Adipocyte (in vitro differentiated cells): ENCODE data around the gene TMED1.
"Not testable (repeated sequence)": the region's sequence is repeated elsewhere in the genome, so short reads cannot be mapped to it uniquely, and the experiment has no call there.

ENCODE experiments used
- DNase-seq: peaks from one replicate; pipeline ENCODE4 v3.0.0-alpha.2; 2015; ENCODE audit warnings: low read depth
- H3K27me3 ChIP-seq: replicated peaks from 2 replicates; pipeline ENCODE4 v1.7.0; 2013; ENCODE audit warnings: mild to moderate bottlenecking, low read length, moderate library complexity; ENCODE audit not compliant: control insufficient read depth, insufficient read depth
- H3K36me3 ChIP-seq: 2 replicates; pipeline ENCODE4 v1.7.0; 2013; ENCODE audit warnings: low read length, mild to moderate bottlenecking, moderate library complexity; ENCODE audit not compliant: control insufficient read depth, insufficient read depth, severe bottlenecking
- H3K4me1 ChIP-seq: 2 replicates; pipeline ENCODE4 v1.7.0; 2013; ENCODE audit warnings: mild to moderate bottlenecking, low read length, moderate library complexity; ENCODE audit not compliant: control insufficient read depth, insufficient read depth
- H3K4me3 ChIP-seq: 2 replicates; pipeline ENCODE4 v1.7.0; 2013; ENCODE audit warnings: mild to moderate bottlenecking, low read length, moderate library complexity
- H3K9ac ChIP-seq: 2 replicates; pipeline ENCODE4 v1.7.0; 2013; ENCODE audit warnings: mild to moderate bottlenecking, low read length, moderate library complexity
- H3K9me3 ChIP-seq: 2 replicates; pipeline ENCODE4 v1.7.0; 2013; ENCODE audit warnings: mild to moderate bottlenecking, low read length, moderate library complexity; ENCODE audit not compliant: control insufficient read depth

The TMED1 gene

DNA sequence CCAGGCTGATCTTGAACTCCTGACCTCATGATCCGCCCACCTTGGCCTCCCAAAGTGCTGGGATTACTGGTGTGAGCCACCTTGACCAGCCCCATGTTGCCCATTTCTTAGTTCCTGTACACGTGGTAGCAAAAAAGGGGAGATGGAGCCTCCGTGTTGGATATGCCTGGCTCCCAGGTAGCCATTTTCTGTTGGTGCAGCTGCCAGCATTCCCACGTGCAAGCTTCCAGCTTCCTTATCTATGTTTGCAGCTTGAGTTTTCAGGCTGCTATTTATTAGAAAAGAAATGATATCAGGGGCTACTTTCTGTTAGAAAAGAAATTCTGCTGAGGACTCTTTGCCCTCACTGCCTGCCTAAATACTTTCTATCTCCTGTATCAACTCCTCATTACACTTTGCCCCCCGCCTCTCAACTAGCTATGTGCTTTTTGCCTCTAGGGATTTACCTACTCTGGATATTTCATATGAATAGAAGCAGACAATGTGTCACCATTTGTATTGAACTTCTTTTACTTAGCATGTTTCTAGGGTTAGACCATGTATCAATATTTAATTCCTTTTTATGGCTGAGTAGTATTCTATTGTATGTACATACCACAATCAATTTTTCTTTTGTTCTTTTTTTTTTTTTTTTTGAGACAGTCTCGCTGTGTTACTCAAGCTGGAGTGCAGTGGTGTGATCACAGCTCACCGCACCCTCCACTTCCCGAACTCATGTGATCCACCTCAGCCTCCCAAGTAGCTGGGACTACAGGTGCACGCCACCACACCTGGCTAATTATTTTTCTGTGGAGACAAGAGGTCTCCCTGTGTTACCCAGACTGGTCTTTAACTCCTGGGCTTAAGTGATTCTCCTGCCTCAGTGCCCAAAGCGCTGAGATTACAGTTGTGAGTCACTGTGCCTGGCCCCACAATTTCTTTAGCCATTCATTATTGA, 3.4 kb upstream of the TMED1 start:
- Histone ChIP-seq H3K27me3 (no peaks in the 10 kb centered on the region), H3K9me3 (no peaks in the 10 kb centered on the region), H3K36me3 (no peaks in the 10 kb centered on the region), H3K4me3 (no peak overlapping the region), H3K9ac (no peak overlapping the region), H3K4me1 (peaks cover 15% of the 10 kb centered on the region)
- no peak for DNase-seq

DNA sequence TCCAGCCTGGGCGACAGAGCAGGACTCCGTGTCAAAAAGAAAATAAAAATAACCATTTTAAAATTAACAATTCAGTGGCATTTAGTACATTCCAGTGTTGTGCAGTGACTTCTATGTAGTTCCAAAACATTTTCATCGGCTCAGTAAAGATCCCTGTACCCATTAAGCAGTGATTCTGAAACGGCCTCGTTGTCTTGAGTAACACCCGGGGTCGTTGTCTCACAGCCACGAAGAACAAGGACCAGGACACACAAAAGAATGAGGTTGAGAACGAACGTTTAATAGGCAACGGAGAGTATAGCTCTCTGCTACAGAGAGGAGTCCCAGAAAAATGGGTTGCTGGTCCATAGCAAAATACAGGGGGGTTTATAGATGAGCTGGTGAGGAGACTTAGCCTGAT, 2.4 kb upstream of the TMED1 start:
- peaks cover 15% of the 10 kb centered on the region for H3K4me1 ChIP-seq
- no peak for DNase-seq
- peaks cover 8% of the 10 kb centered on the region for H3K36me3 ChIP-seq
- H3K27me3 ChIP-seq = no peaks in the 10 kb centered on the region
- H3K4me3 ChIP-seq = no peak overlapping the region
- no peak overlapping the region for H3K9ac ChIP-seq
- no peaks in the 10 kb centered on the region for H3K9me3 ChIP-seq

DNA sequence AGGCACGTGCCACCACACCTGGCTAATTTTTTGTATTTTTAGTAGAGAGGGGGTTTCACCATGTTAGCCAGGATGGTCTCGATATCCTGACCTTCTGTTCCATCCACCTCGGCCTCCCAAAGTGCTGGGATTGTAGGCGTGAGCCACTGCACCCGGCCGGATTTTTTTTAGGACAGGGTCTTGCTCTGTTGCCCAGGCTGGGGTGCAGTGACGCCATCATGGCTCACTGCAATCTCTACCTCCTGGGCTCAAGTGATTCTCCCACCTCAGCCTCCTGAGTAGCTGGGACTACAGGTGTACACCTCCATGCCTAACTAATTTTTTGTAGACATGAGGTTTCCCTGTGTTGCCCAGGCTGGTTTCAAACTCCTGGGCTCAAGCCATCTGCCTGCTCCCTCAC, 1.6 kb upstream of the TMED1 start:
- Histone ChIP-seq H3K36me3 (peaks cover 15% of the 10 kb centered on the region), H3K4me1 (peaks cover 15% of the 10 kb centered on the region)
- not testable (repeated sequence) for H3K27me3 ChIP-seq, H3K4me3 ChIP-seq, DNase-seq, H3K9ac ChIP-seq, H3K9me3 ChIP-seq

DNA sequence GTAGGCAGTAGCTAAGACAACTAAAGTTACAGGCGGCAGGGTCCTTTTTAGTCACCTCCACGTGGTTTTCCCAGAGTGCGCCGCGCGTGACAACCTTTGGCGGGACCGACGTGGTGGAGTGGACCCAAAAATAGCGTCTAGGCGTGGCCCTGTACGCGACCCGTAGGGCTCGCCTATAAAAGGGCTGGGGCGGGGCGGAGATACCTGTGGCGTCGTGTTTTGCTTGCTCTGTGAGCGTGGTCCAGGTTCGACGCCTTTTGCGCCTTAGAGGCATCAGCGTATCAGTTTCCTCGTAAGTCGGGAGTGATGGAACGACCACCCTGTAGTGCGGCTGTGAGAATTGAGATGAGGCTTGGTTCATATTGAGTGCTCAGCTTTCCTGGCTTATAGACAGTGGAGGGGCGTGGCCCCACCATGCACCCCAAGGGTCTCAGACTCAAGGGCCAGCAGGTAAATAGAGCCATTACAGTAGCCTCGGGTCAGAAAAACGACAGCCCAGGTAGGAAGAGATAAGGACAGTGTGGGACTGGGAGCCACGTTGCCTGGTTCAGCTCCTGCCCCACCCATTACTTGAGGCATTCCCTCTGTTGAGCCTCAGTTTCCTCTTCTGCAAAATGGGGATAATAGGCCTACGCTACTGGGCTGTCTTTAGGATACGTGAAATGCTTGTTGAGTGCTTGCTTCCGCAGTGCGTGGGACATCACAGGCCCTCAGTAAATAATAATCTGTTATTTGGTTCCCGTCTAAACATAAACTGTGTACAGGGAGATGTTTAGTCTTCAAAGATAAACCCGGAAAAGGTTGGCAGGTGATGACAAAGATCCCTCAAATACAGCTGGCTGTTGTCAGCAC, 693 bp upstream of the TMED1 start:
- H3K9ac ChIP-seq = peak overlapping the region; percentile 99
- no peak for DNase-seq
- no peaks in the 10 kb centered on the region for H3K9me3 ChIP-seq
- H3K4me1 ChIP-seq = peaks cover 15% of the 10 kb centered on the region
- peaks cover 24% of the 10 kb centered on the region for H3K36me3 ChIP-seq
- H3K27me3 ChIP-seq = no peaks in the 10 kb centered on the region
- H3K4me3 ChIP-seq = peak overlapping the region; percentile 86

DNA sequence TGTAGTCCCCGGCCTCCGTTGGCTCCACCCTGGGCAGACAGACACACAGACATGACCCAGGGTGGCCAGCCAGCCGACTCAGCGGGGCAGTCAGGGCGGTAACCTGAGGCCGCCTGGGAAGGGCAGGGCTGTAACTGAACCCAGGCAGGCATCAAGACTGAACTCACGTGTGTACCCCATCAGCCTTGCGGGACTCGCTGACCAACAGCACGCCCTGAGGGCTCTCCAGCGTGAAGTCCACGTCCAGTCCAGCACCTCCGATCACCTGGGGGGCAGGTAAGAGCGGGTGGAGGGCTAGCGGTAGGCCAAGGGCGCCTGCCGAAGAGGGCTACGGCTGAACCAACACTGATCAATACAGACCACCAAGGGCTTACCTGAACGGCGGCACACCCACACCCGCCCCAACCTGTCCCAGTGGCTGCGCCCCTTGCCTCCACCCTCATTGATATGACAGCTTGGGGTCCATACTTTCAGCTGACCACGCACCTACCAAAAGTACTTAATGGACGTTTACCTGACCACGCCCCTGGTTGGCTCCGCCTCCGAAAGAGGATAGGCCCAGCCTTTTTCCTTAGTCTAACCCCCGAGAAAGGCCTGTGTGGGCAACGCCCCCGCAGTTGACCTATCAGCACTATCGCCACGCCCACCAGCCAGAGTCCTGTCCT, 791 bp downstream of the TMED1 start:
- H3K27me3 ChIP-seq = no peaks in the 10 kb centered on the region
- H3K9ac ChIP-seq = peak overlapping the region; percentile 51
- peaks cover 15% of the 10 kb centered on the region for H3K4me1 ChIP-seq
- peak overlapping the region; percentile 86 for H3K4me3 ChIP-seq
- H3K9me3 ChIP-seq = no peaks in the 10 kb centered on the region
- H3K36me3 ChIP-seq = peaks cover 30% of the 10 kb centered on the region
- DNase-seq = no peak

DNA sequence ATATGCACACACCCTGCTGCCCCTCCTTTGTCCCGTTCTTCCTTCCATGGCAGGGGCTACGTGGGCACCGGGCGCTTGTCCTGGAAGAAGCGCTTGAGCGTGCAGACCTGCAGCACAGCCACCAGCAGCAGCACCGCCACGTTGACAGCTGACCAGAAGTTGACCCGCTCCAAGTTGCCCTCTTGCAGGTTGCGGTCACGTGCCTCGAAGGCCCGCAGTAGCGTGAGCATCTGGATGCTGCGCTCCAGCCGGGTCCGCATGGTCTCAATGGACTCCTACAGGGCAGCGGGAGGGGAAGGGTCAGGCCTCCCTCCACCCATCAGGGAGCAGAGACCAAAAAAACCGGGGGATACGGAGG, 3.1 kb downstream of the TMED1 start:
- peaks cover 44% of the 10 kb centered on the region for H3K36me3 ChIP-seq
- H3K9ac ChIP-seq = no peak overlapping the region
- no peak for DNase-seq
- H3K9me3 ChIP-seq = no peaks in the 10 kb centered on the region
- no peak overlapping the region for H3K4me3 ChIP-seq
- no peaks in the 10 kb centered on the region for H3K27me3 ChIP-seq
- H3K4me1 ChIP-seq = peaks cover 15% of the 10 kb centered on the region

DNA sequence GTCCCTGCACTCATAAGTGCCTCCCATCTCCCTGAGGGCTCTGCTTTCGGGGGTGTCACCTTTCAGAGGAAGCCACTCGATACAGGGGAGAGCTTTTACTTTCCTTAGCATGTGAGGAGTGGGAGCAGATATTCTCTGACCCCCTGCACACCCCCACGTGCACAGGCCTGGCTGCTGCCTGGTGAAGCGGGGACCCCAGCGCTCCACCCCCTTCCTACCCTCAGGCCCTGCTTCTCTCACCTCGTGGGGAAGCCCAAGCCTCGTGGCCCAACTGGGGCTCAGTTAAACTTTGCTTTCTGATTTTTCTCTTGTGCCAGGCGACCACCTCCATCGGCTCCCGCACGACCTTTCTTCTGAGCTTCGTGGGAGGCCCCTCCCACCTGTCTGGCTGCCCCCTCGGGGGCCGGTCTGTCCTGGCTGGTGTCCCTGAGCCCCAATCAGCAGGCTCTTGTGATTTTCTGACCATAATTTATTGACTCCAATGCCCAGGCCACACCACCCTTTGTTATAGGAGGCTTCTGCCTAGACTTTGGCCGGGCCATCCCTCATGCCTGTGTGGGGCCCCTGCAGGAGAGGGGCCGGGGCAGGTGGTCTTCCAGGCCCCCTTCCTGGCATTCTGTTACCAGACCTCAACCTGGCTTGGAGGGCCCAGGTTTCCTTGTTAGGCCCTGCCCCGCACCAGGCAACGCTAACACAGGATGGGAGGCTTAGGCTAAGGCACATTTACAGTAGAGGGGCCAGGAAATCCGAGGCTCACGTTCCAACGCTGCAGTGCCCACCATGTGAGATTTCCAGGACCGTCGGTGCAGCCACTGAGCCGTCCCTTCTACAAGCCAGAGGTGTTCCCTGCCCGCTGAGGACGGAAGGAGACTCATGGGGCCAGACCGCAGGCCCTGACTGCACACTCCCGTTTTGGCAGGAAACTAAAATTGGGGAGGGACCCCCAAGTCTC, 3.7 kb downstream of the TMED1 start:
- Histone ChIP-seq H3K4me3 (no peak overlapping the region), H3K9ac (no peak overlapping the region), H3K9me3 (no peaks in the 10 kb centered on the region), H3K27me3 (no peaks in the 10 kb centered on the region), H3K36me3 (peaks cover 47% of the 10 kb centered on the region), H3K4me1 (peaks cover 15% of the 10 kb centered on the region)
- no peak for DNase-seq

DNA sequence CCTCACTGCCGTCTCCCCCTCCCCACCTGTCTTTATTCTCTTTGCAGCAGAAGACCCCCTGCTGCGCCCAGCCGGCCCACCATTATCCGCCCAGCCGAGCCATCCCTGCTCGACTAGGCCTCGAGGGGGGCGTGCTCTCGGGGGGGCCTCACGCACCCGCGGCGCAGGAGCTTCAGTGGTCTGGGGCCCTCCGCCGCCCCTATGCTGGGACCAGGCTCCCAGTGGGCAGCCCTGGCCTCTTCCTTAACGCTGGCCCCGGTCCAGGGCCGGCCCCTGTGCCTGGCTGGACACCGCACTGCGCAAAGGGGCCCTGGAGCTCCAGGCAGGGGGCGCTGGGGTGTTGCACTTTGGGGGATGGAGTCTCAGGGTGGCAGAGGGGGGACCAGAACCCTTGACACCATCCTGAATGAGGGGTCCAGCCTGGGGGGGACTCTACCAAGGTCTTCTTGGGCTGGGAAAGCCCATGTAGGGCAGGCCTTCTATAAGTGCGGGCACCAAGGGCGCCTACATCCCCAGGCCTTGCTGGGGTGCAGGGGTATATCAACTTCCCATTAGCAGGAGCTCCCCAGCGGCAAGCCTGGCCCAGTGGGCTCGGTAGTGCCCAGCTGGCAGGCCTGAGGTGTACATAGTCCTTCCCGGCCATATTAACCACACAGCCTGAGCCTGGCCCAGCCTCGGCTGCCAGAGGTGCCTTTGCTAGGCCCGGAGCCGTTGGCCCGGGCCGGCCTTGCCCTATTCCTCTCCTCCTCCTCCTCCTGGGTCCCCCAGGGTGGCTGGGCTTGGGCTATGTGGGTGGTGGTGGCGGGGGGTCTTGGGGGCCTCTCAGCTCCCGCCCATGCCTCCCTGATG, 4.9 kb downstream of the TMED1 start:
- H3K9me3 ChIP-seq = no peaks in the 10 kb centered on the region
- H3K27me3 ChIP-seq = no peaks in the 10 kb centered on the region
- H3K4me1 ChIP-seq = peaks cover 9% of the 10 kb centered on the region
- H3K4me3 ChIP-seq = no peak overlapping the region
- no peak overlapping the region for H3K9ac ChIP-seq
- H3K36me3 ChIP-seq = peaks cover 57% of the 10 kb centered on the region
- no peak for DNase-seq

DNA sequence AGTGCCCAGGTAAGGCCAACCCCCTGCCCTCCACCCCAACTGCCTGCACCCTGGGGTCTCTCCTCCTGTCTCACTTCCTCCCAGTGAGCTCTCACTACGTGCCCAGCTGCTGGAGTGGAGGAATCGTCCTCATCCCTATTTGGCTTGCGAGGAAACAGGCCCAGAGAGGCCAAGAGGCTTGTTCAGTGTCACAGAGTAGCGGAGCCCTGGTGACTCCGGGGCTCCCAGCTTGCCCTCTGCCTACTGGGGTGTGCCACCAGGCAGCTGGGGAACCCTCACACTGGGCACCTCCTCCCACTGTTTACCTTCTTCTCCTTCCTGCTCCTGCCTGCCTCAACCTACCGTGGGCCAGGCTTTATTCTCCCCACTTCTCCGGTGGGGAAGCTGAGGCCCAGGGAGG, 5.6 kb downstream of the TMED1 start:
- DNase-seq = no peak
- Histone ChIP-seq H3K27me3 (no peaks in the 10 kb centered on the region), H3K4me1 (peaks cover 12% of the 10 kb centered on the region), H3K9ac (no peak overlapping the region), H3K4me3 (no peak overlapping the region), H3K9me3 (no peaks in the 10 kb centered on the region), H3K36me3 (peaks cover 62% of the 10 kb centered on the region)

DNA sequence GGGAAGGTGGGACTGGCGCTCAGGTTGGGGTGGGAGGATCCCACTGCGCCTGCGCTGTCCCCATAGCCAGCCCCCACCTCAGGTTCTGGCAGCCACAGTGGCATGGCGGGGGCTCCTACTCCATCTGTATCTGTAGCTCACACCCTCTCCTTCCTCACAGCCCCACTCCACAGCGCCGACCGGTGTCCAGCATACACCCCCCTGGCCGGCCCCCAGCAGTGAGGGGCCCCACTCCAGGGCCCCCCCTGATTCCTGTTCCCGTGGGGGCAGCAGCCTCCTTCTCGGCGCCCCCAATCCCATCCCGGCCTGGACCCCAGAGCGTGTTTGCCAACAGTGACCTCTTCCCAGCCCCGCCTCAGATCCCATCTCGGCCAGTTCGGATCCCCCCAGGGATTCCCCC, 6.0 kb downstream of the TMED1 start:
- Histone ChIP-seq H3K4me3 (no peak overlapping the region), H3K9ac (no peak overlapping the region), H3K36me3 (peaks cover 64% of the 10 kb centered on the region), H3K9me3 (no peaks in the 10 kb centered on the region), H3K27me3 (no peaks in the 10 kb centered on the region), H3K4me1 (peaks cover 8% of the 10 kb centered on the region)
- no peak for DNase-seq
